Measurements from ENCODE around the gene CEP120.

- TF ChIP-seq CTCF (conservative IDR thresholded peaks at IDR 0.05; ENCODE audit: low read depth, low read length) = no peak
- TF ChIP-seq CEBPB (IDR thresholded peaks at IDR 0.05; ENCODE audit: low read depth, low read length) = no peak
- TF ChIP-seq POLR2A (IDR thresholded peaks at IDR 0.05; ENCODE audit: low read depth, low read length) = no peak
- no peak for TF ChIP-seq RCOR1 (IDR thresholded peaks at IDR 0.05; ENCODE audit: insufficient replicate concordance, low read length)
- no peak for TF ChIP-seq RAD21 (IDR thresholded peaks at IDR 0.05; ENCODE audit: low read length)
- TF ChIP-seq CHD1 (IDR thresholded peaks at IDR 0.05; ENCODE audit: low read depth, low read length) = no peak
- TF ChIP-seq MAZ (IDR thresholded peaks at IDR 0.05; ENCODE audit: borderline replicate concordance, low read depth, low read length) = no peak
- TF ChIP-seq USF2 (IDR thresholded peaks at IDR 0.05; ENCODE audit: low read depth, low read length) = no peak
- TF ChIP-seq RFX5 (IDR thresholded peaks at IDR 0.05; ENCODE audit: low read depth, low read length) = no peak
- TF ChIP-seq FOS (IDR thresholded peaks at IDR 0.05; ENCODE audit: low read depth, low read length) = no peak
- no peak for TF ChIP-seq NFE2L2 (IDR thresholded peaks at IDR 0.05; ENCODE audit: low read depth, low read length)
Measured at GRCh38 chr5:123414974-123415373, 8.2 kb downstream of the CEP120 start.

Data from IMR-90 (cell line).